PC-3 (cell line): ENCODE data around the gene RPS19BP1.

Source experiments
- CTCF ChIP-seq: fragments of 300-600 bp; sonication (generic); conservative IDR thresholded peaks from 2 replicates; pipeline ENCODE4 v1.5.1; 2017; ENCODE audit warnings: antibody characterized with exemption, low read depth, mild to moderate bottlenecking, low read length
- EZH2 ChIP-seq: fragments of 300-600 bp; sonication (generic); IDR thresholded peaks from one replicate; pipeline ENCODE4 v1.6.1; 2017; ENCODE audit warnings: antibody characterized with exemption, mild to moderate bottlenecking, low read length; ENCODE audit not compliant: unreplicated experiment
- EZH2phosphoT487 ChIP-seq: fragments of 300-600 bp; sonication (generic); IDR thresholded peaks from 2 replicates; pipeline ENCODE4 v1.6.1; 2018; ENCODE audit warnings: mild to moderate bottlenecking, antibody characterized with exemption, low read length, borderline replicate concordance

DNA sequence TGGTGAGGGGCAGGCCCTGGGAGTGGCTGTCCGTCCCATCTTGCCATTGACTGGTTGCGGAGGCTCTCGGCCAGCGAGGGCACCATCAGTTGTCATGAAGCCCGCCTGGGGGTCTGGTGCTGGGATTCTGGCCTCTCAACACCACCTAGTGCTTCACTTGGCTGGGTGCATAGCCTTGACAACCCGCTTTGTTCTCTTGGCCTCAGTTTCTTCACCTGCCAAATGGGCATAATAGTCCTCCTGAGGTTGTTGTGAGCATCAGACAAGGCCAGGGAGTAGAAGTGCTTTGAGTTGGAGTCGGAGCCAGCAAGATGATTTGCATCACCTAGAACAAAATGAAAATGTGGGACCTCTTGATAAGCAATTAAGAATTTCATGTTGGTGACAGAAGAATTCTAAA is 36.5 kb upstream of the RPS19BP1 start:
- TF ChIP-seq CTCF, result no peak
- TF ChIP-seq EZH2, result no peak
- no peak for TF ChIP-seq EZH2phosphoT487
